NCI-H526 treated with DMSO at 0.1 percent for 48 hours (cell line): ENCODE data around the gene PAX7.

Experiments used
- DNase-seq: peaks from one replicate; lab custom pipeline; 2025; lab: John Stamatoyannopoulos, UW

Gene PAX7

GRCh38 chr1:18795002-18795689 is 164.5 kb downstream of the PAX7 start:
- DNase-seq: no peak

DNA sequence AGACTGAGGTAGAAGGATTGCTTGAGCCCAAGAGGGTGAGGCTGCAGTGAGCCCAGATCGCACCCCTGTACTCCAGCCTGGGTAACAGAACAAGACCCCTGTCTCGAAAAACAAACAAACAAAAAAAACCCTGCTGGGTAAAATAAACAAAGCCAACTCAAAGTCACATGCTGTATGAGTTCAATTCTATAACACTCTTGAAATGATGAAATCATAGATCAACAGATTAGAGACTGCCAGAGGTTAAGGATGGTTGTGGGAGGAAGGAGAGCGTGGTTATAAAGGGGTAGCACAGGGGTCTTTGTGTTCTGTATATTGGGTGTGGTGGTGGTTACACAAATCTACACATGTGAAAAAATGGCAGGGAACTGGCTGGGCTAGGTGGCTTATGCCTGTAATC is 166.3 kb downstream of the PAX7 start:
- DNase-seq: no peak
